ENCODE measurements around the gene ACSM2A.
"Not testable (repeated sequence)": the region's sequence is repeated elsewhere in the genome, so short reads cannot be mapped to it uniquely, and the experiment has no call there.

DNA sequence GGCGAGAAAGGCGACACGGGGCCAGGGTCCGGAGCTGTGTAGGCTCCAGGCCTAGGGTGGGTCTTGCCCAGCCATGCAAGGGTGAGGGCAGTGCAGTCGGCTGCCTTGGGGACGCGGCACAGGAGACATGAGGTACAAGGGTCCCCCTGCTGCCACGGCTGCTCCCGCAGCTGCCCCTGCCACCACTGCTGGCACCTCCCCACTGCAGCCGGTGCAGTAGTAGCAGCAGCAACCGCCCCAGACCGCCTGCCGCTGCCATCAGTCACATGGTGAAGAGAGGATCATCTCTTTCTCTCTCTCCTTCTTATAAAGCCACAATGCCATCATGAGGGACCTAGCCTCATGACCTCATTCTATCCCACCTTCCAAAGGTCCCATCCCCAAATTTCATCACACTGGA lies 80.5 kb downstream of the ACSM2A start:
- not testable (repeated sequence) for TF ChIP-seq EZH2phosphoT487 (IDR thresholded peaks at IDR 0.05; ENCODE audit: borderline replicate concordance)
- TF ChIP-seq, protein P1, sequence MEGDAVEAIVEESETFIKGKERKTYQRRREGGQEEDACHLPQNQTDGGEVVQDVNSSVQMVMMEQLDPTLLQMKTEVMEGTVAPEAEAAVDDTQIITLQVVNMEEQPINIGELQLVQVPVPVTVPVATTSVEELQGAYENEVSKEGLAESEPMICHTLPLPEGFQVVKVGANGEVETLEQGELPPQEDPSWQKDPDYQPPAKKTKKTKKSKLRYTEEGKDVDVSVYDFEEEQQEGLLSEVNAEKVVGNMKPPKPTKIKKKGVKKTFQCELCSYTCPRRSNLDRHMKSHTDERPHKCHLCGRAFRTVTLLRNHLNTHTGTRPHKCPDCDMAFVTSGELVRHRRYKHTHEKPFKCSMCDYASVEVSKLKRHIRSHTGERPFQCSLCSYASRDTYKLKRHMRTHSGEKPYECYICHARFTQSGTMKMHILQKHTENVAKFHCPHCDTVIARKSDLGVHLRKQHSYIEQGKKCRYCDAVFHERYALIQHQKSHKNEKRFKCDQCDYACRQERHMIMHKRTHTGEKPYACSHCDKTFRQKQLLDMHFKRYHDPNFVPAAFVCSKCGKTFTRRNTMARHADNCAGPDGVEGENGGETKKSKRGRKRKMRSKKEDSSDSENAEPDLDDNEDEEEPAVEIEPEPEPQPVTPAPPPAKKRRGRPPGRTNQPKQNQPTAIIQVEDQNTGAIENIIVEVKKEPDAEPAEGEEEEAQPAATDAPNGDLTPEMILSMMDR (conservative IDR thresholded peaks at IDR 0.05; ENCODE audit: low read length) = not testable (repeated sequence)

Data from Loucy (cell line).